Activated naive CD4-positive, alpha-beta T cell treated with anti-CD3 and anti-CD28 coated beads, Interleukin-2, amount 50 U/mL, for 72 hours (primary cell): ENCODE measurements around the gene ADGRL3. TPM values are rescaled to one million over a fixed set of nuclear protein-coding genes. Genes with fewer than 3 reads are reported as not detected.

Source experiments
- ATAC-seq, 2 donors: fragments of 150-1000 bp; cut with Tn5 transposase; 2 replicates each; pipeline ENCODE4 v1.10.0; 2021; ENCODE audit warnings: mild to moderate bottlenecking in 2 of 2, moderate library complexity in 2 of 2
- DNase-seq, 2 donors: peaks; one replicate each; pipeline ENCODE4 v3.0.0; 2021 to 2022; ENCODE audit warnings: low spot score in 2 of 2
- H3K27ac Mint-ChIP-seq, 2 donors: one replicate each; pipeline ENCODE4 v1.8.0; 2022; ENCODE audit warnings: mild to moderate bottlenecking in 2 of 2, mixed read lengths in 2 of 2
- H3K36me3 Mint-ChIP-seq, 2 donors: one replicate each; pipeline ENCODE4 v1.8.0; 2022; ENCODE audit warnings: mixed read lengths in 2 of 2
- H3K9me3 Mint-ChIP-seq, 2 donors: one replicate each; pipeline ENCODE4 v1.8.0; 2022; ENCODE audit warnings: mixed read lengths in 2 of 2
- total RNA-seq, 2 donors: library from RNA; stranded (reverse); gene quantifications; one replicate each; pipeline ENCODE4 v1.2.3, GENCODE V29; 2022

The ADGRL3 gene
- total RNA-seq, 2 donors from 2014 or later: not detected

DNA sequence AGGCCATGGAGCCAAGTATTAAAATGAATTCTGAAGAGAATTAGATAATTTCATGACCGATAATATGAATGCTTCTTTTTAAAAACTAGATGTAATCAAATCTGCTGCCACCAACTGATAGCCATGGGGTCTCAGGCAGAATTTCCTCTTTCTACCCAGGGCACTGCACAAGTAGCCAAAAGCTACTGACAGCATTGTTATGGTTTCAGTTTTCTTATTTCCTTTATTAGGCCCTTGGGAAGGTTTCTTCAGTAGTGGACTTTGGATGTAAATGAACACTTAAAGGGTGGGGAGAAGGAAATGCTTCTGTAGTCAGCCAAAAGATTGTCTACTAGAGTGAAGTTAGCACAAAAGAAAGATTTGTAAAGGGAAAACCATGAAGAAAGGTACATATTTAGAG is 686.0 kb downstream of the ADGRL3 start:
- no peak for DNase-seq
- Mint-ChIP-seq H3K27ac (no peak overlapping the region), H3K36me3 (no peaks in the 10 kb centered on the region), H3K9me3 (peaks cover 12 to 15% of the 10 kb centered on the region in 2 donors)
- no peak for ATAC-seq

DNA sequence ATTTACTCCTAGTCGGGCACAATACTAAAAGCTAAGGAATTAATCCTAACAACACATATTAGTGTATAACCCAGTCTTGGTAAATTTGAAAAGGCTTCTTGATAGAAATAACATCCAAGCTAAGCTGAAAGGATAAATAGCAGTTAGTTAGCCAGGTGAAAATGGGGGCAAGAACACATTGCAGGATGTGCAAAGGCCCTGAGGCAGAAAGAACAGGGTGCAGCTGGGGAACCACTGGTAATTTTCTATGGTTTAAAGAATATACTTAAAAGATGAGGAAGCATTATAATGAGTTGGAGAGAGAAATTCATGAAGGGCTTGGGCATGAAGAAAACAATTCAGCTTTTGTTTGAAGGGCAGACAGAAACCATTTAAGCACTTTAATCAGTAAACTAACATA is 689.0 kb downstream of the ADGRL3 start:
- Mint-ChIP-seq H3K27ac (no peak overlapping the region), H3K9me3 (peaks cover 8 to 13% of the 10 kb centered on the region in 2 donors), H3K36me3 (no peaks in the 10 kb centered on the region)
- DNase-seq (no peak), ATAC-seq (no peak)

DNA sequence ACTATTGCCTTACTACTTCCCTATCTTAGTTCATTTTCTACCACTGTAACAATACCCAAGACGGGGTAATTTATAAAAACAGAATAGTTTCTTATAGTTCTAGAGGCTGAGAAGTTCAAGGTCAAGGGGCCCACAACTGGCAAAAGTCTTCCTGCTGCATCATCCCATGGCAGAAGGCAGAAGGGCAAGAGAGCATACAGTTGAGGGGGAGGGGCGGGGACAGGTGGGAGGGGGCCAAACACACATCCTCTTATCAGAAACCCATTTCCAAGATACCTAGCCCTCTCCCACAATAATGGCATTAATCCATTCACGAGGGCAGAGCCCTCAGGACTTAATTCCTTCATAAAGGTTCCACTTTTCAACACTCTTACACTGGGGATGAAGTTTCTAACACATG is 690.2 kb downstream of the ADGRL3 start:
- DNase-seq: no peak

DNA sequence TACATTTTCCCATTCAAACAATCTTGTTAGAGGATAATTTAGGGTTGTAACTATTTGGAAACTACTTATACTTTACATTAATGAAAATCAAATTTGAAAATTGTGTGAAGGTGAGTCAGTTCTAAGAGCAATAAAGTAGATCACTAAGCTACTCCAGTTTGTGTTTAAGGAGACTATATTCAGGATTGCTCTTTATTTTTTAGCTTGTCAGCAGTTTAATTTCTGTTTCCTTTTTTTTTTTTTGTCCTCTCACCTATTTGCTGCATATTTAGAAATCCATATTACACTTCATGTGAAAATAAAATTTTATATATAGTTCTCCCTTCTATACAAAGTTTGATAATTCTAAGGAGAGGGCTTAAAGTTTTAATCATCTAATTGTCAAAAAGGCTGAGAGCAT is 691.8 kb downstream of the ADGRL3 start:
- ATAC-seq: no peak
- no peak for DNase-seq
- H3K27ac Mint-ChIP-seq: no peak overlapping the region
- no peaks in the 10 kb centered on the region for H3K36me3 Mint-ChIP-seq
- peaks cover 11 to 13% of the 10 kb centered on the region in 2 donors for H3K9me3 Mint-ChIP-seq

More for the DNA sequence above, 690.2 kb downstream of the ADGRL3 start:
- no peaks in the 10 kb centered on the region for H3K36me3 Mint-ChIP-seq
- no peak for ATAC-seq
- H3K9me3 Mint-ChIP-seq: peaks cover 13 to 14% of the 10 kb centered on the region in 2 donors
- H3K27ac Mint-ChIP-seq: no peak overlapping the region

DNA sequence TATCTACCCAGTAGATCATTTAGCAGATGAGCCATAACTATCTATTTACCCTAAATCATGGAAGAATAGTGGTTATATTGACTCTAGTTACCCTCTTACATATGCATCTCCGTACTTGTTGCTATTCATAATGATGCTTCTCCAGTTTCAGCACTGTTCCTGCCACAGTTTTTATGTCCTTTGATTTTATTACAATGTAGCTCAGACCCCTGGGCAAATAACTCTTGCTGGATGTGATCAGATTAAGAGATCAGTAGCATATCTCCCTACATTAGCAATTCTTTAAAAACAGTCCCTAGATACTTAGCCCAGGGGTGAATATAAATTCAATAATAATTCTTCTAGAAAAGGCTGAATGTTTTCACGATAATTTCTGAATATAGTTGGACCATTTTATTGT is 696.5 kb downstream of the ADGRL3 start:
- ATAC-seq (no peak), DNase-seq (no peak)
- Mint-ChIP-seq H3K27ac (no peak overlapping the region), H3K9me3 (peaks cover 11 to 15% of the 10 kb centered on the region in 2 donors), H3K36me3 (no peaks in the 10 kb centered on the region)

DNA sequence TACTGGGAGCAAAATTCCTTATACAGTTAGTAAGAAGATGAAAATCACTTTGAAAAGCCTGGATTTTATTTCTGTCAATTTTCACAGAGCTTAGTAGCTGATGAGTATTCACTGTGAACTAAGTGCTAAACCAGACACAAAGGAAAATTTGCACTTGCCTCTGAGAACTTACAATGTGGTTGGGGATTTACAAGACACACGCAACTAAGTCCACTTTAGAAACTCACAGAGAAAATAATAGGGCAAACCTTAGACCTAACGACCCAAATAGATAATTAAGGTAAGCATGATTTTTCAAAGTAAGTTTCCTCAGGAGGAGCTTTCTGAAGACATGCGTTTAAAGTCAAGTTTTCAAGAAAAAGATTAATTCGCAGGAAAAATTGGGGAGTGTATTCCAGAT is 708.9 kb downstream of the ADGRL3 start:
- H3K9me3 Mint-ChIP-seq: peaks cover 2 to 5% of the 10 kb centered on the region in 2 donors
- H3K27ac Mint-ChIP-seq: no peak overlapping the region
- no peak for ATAC-seq
- no peak for DNase-seq
- no peaks in the 10 kb centered on the region for H3K36me3 Mint-ChIP-seq

DNA sequence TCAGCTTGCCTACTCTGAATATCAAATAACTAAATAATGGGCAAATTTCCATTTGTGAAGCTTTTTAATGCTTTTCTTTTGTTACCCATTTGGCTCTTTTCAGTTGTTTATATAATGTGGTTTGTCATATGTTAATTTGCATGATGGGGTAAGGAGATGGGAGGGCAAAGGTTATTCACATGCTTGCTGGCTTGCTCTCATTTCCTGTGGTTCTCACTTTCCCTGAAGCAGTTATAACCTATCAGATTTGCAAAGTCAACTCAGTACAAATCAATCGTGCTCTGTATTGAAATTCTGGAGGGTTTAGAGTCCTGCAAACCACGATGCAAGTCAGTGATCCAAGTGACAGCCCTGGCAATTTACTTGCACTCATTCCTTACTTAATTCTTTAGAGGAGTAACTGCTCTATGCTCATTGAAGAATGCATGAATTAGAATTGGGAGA is 711.2 kb downstream of the ADGRL3 start:
- no peak for DNase-seq
- ATAC-seq: no peak
- Mint-ChIP-seq H3K36me3 (no peaks in the 10 kb centered on the region), H3K9me3 (peaks cover 7 to 12% of the 10 kb centered on the region in 2 donors), H3K27ac (no peak overlapping the region)

DNA sequence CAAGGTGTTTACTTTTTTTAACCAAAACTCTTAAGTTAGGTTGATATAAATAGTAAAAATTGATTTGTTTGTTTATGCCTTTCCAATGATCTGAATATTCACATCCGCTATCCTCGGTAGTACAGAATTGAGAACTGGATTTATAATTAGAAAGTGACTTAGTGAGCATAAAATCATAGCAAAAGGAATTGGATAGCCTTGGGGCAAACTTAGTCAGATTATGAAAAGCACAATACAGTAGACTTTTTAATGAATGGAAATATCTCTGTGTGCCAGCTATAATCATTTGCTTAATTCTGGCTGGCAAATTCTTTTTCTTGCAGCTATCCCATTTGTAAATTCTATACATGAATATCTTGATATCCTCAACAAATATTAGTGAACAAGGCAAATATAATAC is 713.5 kb downstream of the ADGRL3 start:
- Mint-ChIP-seq H3K36me3 (no peaks in the 10 kb centered on the region), H3K27ac (no peak overlapping the region), H3K9me3 (peaks cover 19 to 23% of the 10 kb centered on the region in 2 donors)
- ATAC-seq (no peak), DNase-seq (no peak)

DNA sequence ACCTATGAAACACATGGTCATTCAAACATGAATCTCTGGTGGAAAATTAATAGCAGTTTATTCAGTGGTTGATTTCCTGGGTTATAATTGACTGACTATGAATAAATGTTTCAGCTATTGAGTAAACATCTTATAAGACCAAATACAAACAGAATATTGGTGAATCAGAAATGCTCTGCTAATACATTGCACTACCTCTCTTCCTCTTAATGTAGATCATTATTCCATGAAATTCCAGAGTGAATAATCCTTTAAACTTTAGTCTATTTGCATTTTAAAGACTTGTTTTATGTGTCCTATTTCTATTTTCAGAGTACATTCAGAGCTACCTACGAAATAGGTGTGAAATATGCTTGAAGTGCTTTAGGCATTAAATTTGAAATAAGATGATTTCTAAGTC is 715.4 kb downstream of the ADGRL3 start:
- Mint-ChIP-seq H3K27ac (no peak overlapping the region), H3K9me3 (peaks cover 19 to 23% of the 10 kb centered on the region in 2 donors), H3K36me3 (no peaks in the 10 kb centered on the region)
- ATAC-seq (no peak), DNase-seq (no peak)

DNA sequence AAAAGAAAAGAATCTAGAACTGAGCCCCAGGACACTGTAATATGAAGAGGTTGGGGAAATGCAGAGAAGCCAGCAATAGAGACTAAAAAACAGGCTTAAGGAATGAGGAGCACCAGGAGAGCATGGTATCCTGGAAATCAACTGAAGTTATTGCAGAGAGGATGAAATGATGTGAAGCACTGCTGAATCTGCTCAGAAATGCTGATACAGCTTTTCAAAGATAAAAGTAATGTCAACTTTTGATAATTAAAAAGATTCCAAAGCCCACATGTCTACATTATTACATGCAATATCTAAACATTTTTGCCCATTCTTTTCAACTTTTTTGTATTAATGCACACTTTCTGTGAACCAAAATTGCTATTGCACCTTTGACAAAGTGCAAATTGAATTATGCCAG is 718.4 kb downstream of the ADGRL3 start:
- H3K27ac Mint-ChIP-seq: no peak overlapping the region
- ATAC-seq (no peak), DNase-seq (no peak)
- no peaks in the 10 kb centered on the region for H3K36me3 Mint-ChIP-seq
- H3K9me3 Mint-ChIP-seq: peaks cover 19% of the 10 kb centered on the region in 2 donors

DNA sequence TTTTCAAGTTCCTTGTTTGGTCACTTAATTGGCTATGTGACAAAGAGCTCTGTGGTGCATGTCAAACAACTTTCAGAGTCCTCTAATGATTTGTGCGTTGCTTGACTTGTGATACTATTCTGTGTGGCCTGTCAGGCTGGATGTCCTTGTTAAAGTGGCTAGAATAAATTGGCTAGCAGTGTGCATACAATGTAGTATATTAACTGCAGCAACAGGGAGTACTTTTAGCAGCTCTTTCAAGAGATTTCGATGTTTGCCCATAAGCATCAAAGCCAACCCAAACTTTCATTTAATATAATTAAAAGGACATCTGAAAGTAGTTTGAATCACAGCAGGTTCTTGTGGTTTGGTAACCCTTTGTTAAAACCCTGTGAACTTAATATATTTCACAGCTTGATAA is 718.9 kb downstream of the ADGRL3 start:
- Mint-ChIP-seq H3K36me3 (no peaks in the 10 kb centered on the region), H3K27ac (no peak overlapping the region), H3K9me3 (peaks cover 17 to 19% of the 10 kb centered on the region in 2 donors)
- ATAC-seq (no peak), DNase-seq (no peak)

DNA sequence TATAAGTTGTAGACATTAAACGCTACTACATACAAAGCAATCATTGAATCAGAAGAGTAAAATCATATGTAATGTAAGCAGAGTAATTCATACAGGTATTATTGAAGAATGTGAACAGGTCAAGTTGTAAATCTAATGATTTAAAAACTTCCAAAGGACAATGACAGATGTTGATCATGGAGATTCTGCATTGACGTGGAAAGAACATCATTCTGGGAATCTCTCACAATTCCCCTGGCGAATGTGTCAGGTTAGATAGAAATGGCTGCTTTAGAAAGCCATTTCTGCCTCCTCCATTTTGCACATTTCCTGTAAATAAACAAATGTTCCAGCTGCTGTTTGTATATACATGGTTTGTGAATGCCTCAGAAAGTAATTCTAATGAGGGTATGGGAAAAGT is 719.4 kb downstream of the ADGRL3 start:
- H3K27ac Mint-ChIP-seq: no peak overlapping the region
- ATAC-seq: no peak
- H3K9me3 Mint-ChIP-seq: peaks cover 12 to 13% of the 10 kb centered on the region in 2 donors
- no peaks in the 10 kb centered on the region for H3K36me3 Mint-ChIP-seq
- DNase-seq: no peak

DNA sequence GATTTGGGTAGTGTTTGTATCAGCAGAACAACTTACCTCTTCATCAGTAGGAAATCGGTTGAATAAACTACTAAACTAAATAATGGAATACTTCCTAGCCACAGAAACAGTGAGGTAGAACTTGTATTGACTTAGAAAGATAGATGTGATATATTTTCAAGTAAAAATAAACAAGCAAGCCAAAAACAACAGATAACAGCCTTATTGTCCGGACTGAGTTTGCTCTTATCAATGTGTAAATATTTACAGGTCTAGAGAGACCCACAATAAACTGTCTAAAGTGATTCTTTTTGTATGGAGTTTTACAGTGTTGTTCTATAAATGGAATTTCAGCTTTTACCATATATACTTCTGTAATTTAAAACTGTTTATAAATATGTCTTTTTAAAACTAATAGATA is 721.8 kb downstream of the ADGRL3 start:
- DNase-seq: no peak

DNA sequence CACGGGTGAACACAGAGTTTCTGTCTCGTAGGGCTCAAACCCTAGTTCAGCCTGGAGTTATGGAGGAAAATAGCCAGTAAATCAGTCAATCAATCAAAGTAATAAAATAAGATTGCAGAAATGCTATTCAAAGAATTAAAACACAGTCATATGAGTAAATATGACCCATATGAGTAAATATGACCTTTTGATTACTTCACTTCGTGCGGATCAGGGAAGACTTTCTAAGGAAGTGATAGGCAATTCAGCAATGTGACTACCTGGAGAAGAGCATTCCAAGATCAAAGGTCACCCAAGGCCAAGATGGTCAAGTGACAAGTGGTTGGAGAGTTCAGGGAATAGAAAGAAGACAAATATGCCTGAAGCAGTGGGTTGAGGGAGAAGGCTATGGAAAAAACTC is 722.6 kb downstream of the ADGRL3 start:
- Mint-ChIP-seq H3K36me3 (no peaks in the 10 kb centered on the region), H3K9me3 (peaks cover 10 to 15% of the 10 kb centered on the region in 2 donors), H3K27ac (no peak overlapping the region)
- DNase-seq: no peak
- no peak for ATAC-seq

More for the DNA sequence above, 721.8 kb downstream of the ADGRL3 start:
- Mint-ChIP-seq H3K9me3 (peaks cover 15 to 20% of the 10 kb centered on the region in 2 donors), H3K36me3 (no peaks in the 10 kb centered on the region), H3K27ac (no peak overlapping the region)
- no peak for ATAC-seq

DNA sequence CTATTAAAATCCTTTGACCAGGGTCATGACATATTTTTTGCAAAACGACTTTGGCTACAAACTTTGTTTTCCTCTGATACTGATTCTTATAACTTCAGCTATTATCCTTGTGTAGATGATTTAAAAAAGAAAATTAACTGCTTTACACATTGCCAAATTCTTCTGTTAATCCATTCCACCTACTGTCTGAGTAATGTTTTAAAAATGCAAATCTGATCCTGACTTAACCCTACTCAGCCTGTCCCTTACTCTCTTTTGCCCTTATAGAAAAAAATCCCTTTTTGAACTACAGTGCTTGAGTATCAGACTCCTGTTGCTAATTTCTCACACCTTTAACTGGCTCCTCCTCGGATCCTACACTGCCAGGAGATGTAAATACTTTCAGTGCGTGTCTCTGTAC is 723.1 kb downstream of the ADGRL3 start:
- Mint-ChIP-seq H3K36me3 (no peaks in the 10 kb centered on the region), H3K27ac (no peak overlapping the region), H3K9me3 (peaks cover 6 to 11% of the 10 kb centered on the region in 2 donors)
- DNase-seq (no peak), ATAC-seq (no peak)

DNA sequence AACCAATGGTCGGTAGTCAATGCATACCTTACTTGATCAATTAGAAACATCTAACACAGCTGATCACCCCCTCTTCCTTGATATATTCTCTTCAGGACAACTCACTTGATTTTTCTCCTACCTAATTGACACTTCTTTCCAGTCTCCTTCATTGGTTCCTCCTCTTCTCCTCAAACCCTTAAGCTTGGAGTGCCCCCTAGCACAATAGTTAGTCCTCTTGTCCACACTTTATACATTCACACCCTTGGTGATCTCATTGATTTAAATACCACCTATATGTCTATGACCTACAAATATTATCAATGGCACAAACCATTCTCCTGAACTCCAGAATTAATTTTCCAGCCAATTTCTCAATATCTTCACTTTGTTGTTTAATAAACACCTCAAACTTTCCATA is 724.0 kb downstream of the ADGRL3 start:
- Mint-ChIP-seq H3K9me3 (peaks cover 4 to 9% of the 10 kb centered on the region in 2 donors), H3K36me3 (no peaks in the 10 kb centered on the region), H3K27ac (no peak overlapping the region)
- no peak for DNase-seq
- no peak for ATAC-seq

DNA sequence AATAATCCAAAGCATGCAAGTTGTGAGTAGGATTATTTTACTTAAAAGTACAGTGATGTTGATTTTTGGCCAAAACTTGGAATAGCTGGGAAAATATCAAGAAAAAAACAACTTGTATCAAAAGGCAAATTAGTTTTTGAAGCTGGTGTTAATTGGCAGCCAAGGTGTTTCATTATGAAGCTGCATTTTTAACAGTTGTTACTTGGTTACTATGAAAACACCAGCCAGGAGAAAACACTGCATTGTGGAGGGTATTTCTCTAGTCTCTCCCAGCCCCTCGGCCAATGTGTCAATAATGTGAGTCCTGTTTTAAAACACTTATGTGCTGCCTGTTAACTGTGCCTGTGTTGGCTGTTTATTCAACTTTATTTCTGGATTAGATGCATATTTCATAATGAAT is 733.4 kb downstream of the ADGRL3 start:
- Mint-ChIP-seq H3K36me3 (peaks cover 0 to 5% of the 10 kb centered on the region in 2 donors), H3K9me3 (peaks cover 3 to 13% of the 10 kb centered on the region in 2 donors), H3K27ac (no peak overlapping the region)
- DNase-seq: no peak
- no peak for ATAC-seq

DNA sequence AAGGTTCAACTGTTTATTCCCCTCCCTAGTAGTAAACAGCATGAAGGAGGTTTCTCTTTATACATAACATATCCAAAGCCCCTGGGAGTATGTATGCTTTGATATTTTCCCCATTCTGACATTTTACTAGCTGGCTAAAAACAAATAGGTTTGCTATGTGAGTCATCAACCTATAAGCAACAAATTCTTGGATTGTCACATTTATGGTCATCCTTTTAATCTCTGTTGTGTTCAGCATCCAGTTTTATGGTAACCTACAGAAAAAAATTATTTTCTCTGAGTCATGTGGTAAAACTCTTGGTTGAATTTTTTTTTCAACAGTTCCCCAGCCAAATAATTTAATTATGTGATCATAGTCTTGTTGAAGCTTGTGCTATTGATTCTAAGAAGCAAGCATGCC is 734.1 kb downstream of the ADGRL3 start:
- Mint-ChIP-seq H3K9me3 (peaks cover 7 to 13% of the 10 kb centered on the region in 2 donors), H3K36me3 (peaks cover 0 to 5% of the 10 kb centered on the region in 2 donors), H3K27ac (no peak overlapping the region)
- no peak for ATAC-seq
- DNase-seq: no peak
